Measurements from ENCODE around the gene STRIP2. TPM values are rescaled to one million over a fixed set of nuclear protein-coding genes. Genes with fewer than 3 reads are reported as not detected.

STRIP2 gene
- total RNA-seq, 1 experiment from 2014 or later: 9.9 TPM

DNA sequence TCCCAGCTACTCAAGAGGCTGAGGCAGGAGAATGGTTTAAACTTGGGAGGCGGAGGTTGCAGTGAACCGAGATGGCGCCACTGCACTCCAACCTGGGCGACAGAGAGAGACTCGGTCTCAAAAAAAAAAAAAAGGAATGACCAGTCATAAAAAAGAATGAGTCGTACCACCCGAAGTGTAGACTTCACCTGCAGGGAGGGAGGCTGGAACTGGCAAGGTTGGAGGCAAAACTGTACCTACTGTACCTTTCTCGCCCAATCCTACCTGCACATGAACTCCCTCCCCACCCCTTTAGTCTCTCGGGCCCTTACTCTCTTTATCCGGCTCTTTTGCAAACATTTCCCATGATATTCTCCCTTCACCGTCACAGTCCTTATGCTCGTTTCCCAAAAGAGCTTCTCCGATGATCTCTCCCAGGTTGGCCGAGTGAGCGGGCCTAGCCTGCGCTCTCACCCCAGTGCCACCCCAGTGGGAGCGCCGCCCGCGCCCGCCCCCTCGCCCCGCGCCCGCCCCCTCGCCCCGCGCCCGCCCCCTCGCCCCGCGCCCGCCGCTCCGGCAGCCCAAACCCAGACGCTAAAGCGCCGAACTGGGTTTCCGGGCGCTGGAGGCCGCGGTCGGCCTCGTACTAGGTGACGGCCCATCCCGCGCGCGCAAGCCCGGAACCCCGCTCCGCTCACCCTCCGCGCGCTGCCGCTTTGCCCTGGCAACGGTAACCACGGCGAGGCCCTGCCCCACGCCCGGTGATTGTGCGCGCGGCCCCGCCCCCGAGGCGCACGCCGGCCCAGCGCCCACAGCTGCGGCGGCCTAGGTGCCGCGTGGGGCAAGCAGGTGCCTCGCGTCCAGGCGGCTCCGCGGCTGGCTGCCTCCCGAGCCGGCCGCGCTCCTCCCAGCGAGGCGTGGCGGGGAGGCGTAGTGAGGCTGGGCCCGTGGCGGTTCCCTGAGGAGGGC lies 67.8 kb downstream of the STRIP2 start, which contains the start of gene SMKR1:
SMKR1 (plus strand) TSS at position 772 of the 948 bp plus-strand sequence. CDS start 294 bp downstream, outside the sequence.
- no peak within 1 kb of the TSS for H3K27ac ChIP-seq (ENCODE audit: insufficient read length, low read depth, low read length)
- no peak within 1 kb of the TSS for H2BK120ac ChIP-seq (ENCODE audit: low read depth, low read length, poor library complexity, severe bottlenecking)
- no peak within 1 kb of the TSS for H3K23ac ChIP-seq (ENCODE audit: insufficient read length, low read depth, low read length)
- H3K23me2 ChIP-seq (ENCODE audit: insufficient read length, low read depth, low read length, poor library complexity, severe bottlenecking): peaks cover 14% of the 10 kb centered on the region
- peak within 1 kb of the TSS; percentile 9 for H2AFZ ChIP-seq (ENCODE audit: low read length)
- H3K27me3 ChIP-seq (ENCODE audit: insufficient read depth, low read length): no peaks in the 10 kb centered on the region; the same call in 1 of the 2 replicates
- no peaks in the 10 kb centered on the region for H3K9me3 ChIP-seq (ENCODE audit: control insufficient read depth, low read depth, low read length)
- no peak within 1 kb of the TSS for H4K8ac ChIP-seq (replicated peaks; ENCODE audit: insufficient read length, low read depth, low read length)
- H3K9me3 Mint-ChIP-seq: no peaks in the 10 kb centered on the region
- no peak within 1 kb of the TSS for H3T11ph ChIP-seq (ENCODE audit: low read length)
- H2BK12ac ChIP-seq (ENCODE audit: insufficient read length, low read depth, low read length): no peak within 1 kb of the TSS
- H4K20me1 ChIP-seq (ENCODE audit: control insufficient read depth, insufficient read depth, insufficient read length): no peaks in the 10 kb centered on the region
- no peak within 1 kb of the TSS for H2AK5ac ChIP-seq (ENCODE audit: insufficient read length, low read length)
- WGBS (ENCODE audit: extremely low coverage, insufficient read length, low lambda C conversion rate): no CpG with 5 or more reads among the region's 89 CpGs
- TF ChIP-seq, protein P1, sequence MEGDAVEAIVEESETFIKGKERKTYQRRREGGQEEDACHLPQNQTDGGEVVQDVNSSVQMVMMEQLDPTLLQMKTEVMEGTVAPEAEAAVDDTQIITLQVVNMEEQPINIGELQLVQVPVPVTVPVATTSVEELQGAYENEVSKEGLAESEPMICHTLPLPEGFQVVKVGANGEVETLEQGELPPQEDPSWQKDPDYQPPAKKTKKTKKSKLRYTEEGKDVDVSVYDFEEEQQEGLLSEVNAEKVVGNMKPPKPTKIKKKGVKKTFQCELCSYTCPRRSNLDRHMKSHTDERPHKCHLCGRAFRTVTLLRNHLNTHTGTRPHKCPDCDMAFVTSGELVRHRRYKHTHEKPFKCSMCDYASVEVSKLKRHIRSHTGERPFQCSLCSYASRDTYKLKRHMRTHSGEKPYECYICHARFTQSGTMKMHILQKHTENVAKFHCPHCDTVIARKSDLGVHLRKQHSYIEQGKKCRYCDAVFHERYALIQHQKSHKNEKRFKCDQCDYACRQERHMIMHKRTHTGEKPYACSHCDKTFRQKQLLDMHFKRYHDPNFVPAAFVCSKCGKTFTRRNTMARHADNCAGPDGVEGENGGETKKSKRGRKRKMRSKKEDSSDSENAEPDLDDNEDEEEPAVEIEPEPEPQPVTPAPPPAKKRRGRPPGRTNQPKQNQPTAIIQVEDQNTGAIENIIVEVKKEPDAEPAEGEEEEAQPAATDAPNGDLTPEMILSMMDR (conservative IDR thresholded peaks at IDR 0.05): peak; percentile 20; the same call in 2 of the 3 replicates
- H3K36me3 Mint-ChIP-seq (ENCODE audit: insufficient read depth in 1 of 3, low read depth in 3 of 3): no peaks in the 10 kb centered on the region
- H2BK15ac ChIP-seq (ENCODE audit: low read depth, low read length): no peak within 1 kb of the TSS
- no peaks in the 10 kb centered on the region for H3K4me1 ChIP-seq (ENCODE audit: insufficient read depth, low read length)
- no peak within 1 kb of the TSS for H3K4ac ChIP-seq (ENCODE audit: low read depth, low read length)
- H3K18ac ChIP-seq (ENCODE audit: insufficient read length, low read depth, low read length): no peak within 1 kb of the TSS
- peak within 1 kb of the TSS; percentile 25; the same call in 1 of the 2 replicates for H3K14ac ChIP-seq (ENCODE audit: insufficient read depth, low read length)
- H3K79me2 ChIP-seq (ENCODE audit: insufficient read depth, low read length): no peaks in the 10 kb centered on the region
- peak; percentile 50 for DNase-seq
- H3K27me3 Mint-ChIP-seq (ENCODE audit: low read depth): peaks cover 48% of the 10 kb centered on the region
- H3K79me1 ChIP-seq (ENCODE audit: insufficient read depth, low read depth, low read length, poor library complexity, severe bottlenecking): no peaks in the 10 kb centered on the region
- H3K27ac Mint-ChIP-seq: no peak within 1 kb of the TSS
- H3K4me3 Mint-ChIP-seq: peak within 1 kb of the TSS; percentile 67 to 88
- H3K9ac ChIP-seq (ENCODE audit: extremely low read depth, insufficient read length, low read length): no peak within 1 kb of the TSS
- H2BK5ac ChIP-seq (ENCODE audit: insufficient read length, low read length): no peak within 1 kb of the TSS
- H3K4me1 Mint-ChIP-seq: peaks cover 9 to 15% of the 10 kb centered on the region in 2 experiments
- no peak within 1 kb of the TSS for H2BK20ac ChIP-seq (ENCODE audit: low read depth, low read length, poor library complexity, severe bottlenecking)
- H3K4me2 ChIP-seq (ENCODE audit: insufficient read depth, insufficient read length, low read length): peak within 1 kb of the TSS; percentile 85
- H4K91ac ChIP-seq (ENCODE audit: insufficient read length, low read depth, low read length): no peak within 1 kb of the TSS
- H3K56ac ChIP-seq (ENCODE audit: insufficient read length, low read depth, low read length): no peak within 1 kb of the TSS
- no peak within 1 kb of the TSS for H4K5ac ChIP-seq (ENCODE audit: insufficient read length, low read depth, low read length)
